NCI-H510A treated with DMSO at 0.1 percent for 48 hours (cell line): ENCODE measurements around the gene GTPBP4.

ENCODE experiments used
- DNase-seq: peaks from one replicate; lab custom pipeline; 2025; lab: John Stamatoyannopoulos, UW

The GTPBP4 gene

DNA sequence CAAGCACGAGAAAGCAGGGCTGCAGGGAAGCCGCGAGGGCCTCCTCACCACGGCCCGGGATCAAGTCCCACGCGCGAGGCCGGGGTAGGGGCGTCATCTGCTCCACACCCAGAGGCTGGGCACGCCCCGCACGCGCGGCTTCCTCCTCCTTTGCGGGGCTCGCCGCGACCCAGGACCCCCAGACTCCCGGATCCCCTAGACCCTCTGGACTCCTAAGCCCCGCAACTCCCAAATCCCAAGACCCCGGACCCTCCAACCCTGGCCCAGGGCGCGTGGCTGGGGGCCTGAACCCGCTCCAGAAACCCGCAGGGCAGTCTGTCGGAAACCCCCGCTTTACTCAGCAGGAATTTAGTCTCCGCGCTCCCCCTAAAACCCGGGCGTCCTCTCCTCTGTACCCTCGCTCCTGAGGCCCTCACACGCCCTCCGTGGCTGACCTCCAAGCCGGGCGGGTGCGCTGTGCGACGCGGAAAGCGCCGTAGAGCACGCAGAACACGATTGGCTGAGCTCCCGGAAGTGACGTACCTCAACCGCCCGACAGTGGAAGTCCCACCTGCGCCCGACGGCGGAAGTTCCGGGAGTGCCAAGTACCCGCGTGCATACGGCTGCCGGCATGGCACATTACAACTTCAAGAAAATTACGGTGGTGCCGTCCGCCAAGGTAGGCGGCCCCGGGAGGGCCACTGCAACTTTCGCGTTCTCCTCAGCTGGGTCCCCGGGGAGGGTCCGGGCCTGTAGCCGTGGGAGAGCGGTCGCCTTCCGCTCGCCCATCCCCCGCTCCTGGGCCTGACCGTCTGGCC, at the start of gene GTPBP4:
TSS of gene GTPBP4 (plus strand) at position 565 of the 797 bp plus-strand sequence. CDS start at position 611, 46 bp downstream.
- peak; percentile 91 for DNase-seq

DNA sequence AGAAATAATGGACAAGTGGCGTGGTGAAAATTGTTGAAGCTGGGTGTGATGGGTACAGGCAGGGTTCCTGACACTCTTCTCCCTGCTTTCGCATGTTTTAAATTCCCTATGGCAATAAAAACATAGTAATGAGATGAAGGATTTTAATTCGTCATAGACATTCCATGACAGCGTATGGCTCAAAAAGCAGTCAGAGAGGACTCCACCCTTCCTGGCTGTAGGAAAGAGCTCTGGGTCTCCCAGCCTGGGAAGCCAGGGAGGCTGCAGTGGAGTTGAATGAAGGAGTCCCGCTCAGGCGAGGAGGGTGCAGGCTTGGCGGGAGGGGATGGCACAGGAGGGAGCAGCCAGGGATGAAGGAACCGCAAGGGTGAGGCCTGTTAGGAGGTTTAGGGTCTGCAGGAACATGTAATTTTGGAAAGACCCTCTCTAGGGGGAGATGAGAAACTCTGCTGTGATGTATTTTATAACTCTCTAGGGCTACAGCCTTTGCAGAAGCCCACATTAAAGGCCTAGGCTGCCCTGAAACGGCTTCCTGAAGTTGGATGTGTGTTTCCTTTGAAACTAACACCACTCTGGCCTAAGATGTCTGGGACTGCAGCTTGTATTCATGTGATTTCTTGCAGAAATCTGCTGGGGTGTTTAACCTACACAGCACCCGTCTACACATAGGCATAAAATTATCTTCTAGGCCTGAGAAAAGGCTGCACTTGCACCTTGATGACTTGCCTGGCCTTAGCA, 49.1 kb upstream of the GTPBP4 start:
- no peak for DNase-seq

GRCh38 chr10:943334-944033, 44.8 kb upstream of the GTPBP4 start:
- DNase-seq, result no peak

- peak; percentile 37 for DNase-seq
These were observed 44.0 kb upstream of the GTPBP4 start for GRCh38 chr10:944034-944831.

DNA sequence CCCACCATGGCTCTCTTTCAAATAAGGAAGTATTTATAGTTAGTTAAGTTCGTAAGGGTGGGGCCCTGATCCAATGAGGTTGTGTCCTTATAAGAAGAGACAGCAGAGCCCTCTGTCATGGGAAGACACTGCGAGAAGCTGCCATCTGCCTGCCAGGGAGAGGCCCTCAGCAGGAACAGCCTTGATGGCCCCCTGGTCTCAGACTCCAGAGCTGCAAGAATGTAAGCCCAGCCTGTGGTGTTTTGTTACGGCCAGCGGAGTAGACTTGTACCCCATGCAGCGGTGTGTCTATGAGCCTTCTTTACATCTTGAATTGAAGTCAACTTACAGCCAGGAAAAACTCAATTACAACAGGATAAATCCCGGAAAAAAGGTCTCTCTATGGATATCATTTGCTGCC, 42.5 kb upstream of the GTPBP4 start:
- DNase-seq, result no peak

DNA sequence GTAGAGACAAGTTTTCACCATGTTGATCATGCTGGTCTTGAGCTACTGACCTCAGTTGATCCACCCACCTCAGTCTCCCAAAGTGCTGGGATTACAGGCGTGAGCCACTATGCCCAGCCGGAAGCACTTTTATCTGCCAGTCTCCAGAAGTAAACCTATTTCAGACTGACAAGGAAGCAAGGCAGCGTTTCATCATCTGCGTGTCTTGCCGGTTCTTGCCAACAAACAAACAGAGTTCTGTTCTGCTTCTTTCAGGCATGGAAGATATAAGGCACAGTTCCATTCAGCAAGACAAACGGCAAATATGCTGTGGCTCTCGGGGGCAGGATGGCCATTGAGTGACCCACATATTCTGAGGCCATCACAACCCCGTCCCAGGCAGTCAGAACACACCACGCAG, 41.2 kb upstream of the GTPBP4 start:
- DNase-seq, result no peak

- no peak for DNase-seq
These were observed 40.4 kb upstream of the GTPBP4 start for GRCh38 chr10:947881-948280.

DNA sequence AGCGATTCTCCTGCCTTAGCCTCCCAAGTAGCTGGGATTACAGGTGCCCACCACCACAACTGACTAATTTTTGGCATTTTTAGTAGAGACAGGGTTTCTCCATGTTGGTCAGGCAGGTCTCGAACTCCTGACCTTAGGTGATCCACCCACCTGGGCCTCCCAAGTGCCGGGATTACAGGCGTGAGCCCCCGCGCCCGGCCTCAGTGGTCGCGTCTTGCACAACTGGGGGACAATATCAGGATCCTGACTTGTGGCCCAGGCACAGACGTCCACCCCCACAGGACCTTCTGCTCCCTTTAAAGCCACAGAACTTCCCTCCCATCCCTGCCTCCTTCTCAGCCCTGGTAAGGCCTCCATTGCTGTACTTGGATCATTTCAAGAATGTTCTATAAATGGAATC, 39.9 kb upstream of the GTPBP4 start:
- no peak for DNase-seq

- DNase-seq, result no peak
These were observed 38.8 kb upstream of the GTPBP4 start for GRCh38 chr10:949446-949845.

DNA sequence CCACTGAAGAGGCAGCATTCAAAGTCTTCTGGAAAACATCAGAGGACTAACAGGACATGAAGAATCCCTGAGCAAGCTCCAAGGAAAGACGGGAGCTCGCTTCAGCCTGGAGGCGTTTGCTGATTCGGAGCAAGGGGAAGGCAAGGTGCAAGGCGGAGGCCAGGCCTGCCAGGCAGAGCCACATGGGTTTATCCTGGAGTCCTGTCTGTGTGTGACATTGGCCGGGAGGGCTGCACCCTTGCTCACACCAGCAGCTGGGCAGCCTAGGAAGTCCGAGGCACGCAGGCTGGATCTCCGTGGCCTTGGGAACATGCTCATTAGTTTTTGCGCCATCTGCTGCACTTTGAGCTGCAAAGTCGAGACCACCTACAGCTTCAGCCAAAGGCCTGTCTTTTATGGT, 34.4 kb upstream of the GTPBP4 start:
- DNase-seq, result no peak

DNA sequence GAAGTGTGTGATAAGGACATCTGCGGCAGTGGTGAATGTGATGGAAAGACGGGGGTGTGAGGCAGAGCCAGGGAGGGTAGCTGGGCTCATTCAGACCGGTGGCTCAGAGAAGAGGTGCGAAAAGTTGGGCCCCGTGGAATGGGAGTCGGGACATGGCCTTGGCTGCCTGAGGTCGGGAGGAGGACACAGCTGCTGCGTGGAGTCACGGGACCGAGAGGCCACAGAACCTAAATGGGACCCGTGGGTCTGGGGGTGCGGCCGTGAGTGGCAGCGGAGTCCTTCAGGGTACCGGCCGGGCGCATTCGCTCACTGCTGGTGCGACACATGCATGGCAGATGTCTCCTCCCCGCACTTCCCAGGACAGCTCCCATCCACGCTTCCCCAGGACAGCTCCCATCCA, 33.8 kb upstream of the GTPBP4 start:
- no peak for DNase-seq

GRCh38 chr10:955127-955819, 33.0 kb upstream of the GTPBP4 start:
- DNase-seq, result no peak

- DNase-seq, result no peak
These were observed 32.4 kb upstream of the GTPBP4 start for GRCh38 chr10:955820-956217.

DNA sequence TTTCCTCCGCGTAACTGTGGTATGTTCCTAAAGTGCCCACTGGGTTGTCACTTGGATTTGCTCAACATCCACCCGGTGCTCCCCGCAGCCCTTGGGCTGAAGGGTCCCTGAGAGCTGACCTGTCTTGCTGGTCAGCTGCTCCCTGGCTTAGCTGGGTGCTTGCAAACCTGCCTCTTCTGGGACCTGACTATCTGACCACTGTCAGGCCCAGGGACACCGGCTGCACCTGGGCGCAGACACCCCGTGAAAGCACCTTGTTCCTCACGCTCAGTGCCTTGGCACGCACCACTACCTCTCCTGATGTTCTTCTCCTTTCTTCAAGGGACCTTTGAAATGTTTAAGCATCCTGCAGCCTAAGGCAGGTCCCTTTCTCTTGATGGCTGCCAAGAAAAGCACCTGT, 30.1 kb upstream of the GTPBP4 start:
- no peak for DNase-seq

DNA sequence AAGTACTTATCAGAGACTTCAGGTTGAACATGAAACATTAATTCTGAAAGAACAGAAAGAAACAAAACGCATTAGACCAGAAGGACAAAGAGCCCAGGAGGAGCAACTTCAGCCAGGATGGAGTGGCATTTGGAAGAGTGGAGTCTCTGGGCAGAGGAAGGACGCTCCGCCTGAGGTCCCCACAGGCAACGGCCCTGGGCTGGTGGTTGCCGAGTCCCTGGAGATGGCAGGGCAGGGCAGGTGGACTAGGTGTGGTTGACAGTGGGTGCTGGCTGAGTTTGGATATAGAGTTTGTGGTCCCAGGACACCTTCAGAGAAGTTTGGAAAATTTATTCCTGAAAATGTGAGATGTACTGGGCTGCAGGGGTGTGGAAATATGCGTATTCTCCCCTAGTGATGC, 29.4 kb upstream of the GTPBP4 start:
- no peak for DNase-seq

DNA sequence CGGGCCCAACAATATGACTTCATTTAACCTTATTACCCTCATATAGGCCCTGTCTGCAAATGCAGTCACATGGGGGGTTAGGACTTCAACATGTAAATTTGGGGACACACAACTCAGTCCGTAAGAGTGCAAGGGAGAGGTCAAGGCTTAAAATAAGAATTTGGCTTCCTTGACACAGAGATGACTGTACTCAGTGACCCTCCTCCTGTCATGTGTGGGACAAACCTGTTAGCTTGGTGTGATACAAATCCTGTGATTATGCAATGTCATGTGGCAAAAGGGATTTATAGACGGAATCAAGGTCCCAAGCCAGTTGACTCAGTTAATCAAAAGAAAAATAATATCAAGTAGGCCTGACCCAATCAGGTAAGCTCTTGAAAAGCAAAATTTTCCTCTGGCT, 25.9 kb upstream of the GTPBP4 start:
- no peak for DNase-seq

GRCh38 chr10:963186-963585, 25.0 kb upstream of the GTPBP4 start:
- DNase-seq, result no peak

DNA sequence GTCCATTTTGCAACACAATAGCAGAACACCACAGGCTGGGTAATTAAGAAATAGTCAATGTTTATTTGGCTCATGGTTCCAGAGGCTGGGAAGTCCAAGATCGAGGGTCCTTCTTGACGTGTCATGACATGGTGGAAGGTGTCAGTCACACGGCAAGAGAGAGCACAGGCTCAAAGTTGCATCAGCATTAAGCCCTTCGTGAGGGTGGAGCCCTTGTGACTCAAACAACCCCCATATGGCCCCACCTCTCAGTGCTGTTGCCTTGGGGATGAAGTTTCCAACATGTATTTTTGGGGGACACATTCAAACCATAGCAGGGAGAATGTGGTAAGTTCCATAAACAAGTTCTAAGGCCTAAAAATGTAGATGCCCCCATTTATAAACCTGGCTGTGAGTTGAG, 24.6 kb upstream of the GTPBP4 start:
- DNase-seq, result no peak

GRCh38 chr10:964321-964987, 23.8 kb upstream of the GTPBP4 start:
- no peak for DNase-seq

- DNase-seq, result no peak
These were observed 23.2 kb upstream of the GTPBP4 start for GRCh38 chr10:964988-965417.
